Astrocyte (in vitro differentiated cells and primary cell): Measurements from ENCODE around the gene TMBIM4.

Source experiments
- CTCF ChIP-seq: IDR thresholded peaks from 2 replicates; pipeline ENCODE4 v1.5.1; 2011; ENCODE audit warnings: low read depth, mild to moderate bottlenecking, inconsistent platforms, low read length, moderate library complexity; ENCODE audit not compliant: insufficient read depth
- EZH2 ChIP-seq: IDR thresholded peaks from 2 replicates; pipeline ENCODE4 v1.6.1; 2012; ENCODE audit warnings: mild to moderate bottlenecking, low read length, inconsistent platforms; ENCODE audit not compliant: insufficient read depth

GRCh38 chr12:66108386-66108785, 61.4 kb downstream of the TMBIM4 start:
- TF ChIP-seq CTCF (no peak), EZH2 (no peak)
